ENCODE results near the gene ZNF774.
A peak's percentile ranks its signal among the peaks of the same experiment; 100 is the strongest.
"Not testable (repeated sequence)": the region's sequence is repeated elsewhere in the genome, so short reads cannot be mapped to it uniquely, and the experiment has no call there.

Gene ZNF774

DNA sequence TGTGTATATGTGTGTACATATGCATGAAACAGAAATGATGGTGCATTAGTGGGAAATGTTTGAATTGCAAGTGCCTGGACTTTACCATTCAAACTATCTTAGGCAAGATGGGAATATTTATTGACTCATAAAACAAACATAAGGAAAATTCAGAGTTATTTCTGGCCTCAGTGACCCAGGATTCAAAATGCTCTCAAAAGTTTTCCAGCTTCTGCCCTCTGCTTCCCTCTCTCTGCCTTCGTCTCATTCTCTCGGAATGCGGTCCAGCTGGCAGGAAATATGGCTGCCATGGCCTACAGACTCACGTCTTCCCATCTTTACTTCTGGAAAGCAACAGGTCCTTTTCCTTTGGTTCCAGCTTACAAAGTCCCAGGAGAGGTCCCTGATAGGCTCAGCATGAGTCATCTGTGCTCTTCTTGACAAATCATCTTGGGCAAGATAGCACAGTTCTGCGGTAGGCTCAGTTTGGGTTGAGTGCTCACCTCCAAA is 8.7 kb upstream of the ZNF774 start:
- no peak overlapping the region for H3K4me3 ChIP-seq
- no peak overlapping the region for H3K27ac ChIP-seq

DNA sequence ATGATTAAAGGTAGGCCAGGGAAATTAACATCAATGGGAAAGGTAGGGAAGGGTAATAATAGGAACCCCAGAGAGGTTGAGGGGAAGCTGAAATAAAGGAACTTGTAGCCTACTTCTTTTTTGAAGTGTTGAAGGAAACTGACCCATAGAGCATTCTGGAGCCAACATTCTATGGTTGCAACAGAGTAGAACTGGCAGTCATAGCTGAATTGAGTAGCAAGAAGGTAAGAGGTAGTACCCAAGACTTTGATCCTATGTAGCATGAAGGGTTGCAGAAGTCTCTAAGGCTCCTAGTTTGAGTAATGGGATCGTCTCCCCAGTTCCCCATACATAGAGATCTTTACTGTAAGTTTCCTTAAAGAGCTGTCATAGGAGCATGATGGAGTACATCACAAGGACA is 7.4 kb upstream of the ZNF774 start:
- Histone ChIP-seq H3K27ac (no peak overlapping the region), H3K4me3 (no peak overlapping the region)

DNA sequence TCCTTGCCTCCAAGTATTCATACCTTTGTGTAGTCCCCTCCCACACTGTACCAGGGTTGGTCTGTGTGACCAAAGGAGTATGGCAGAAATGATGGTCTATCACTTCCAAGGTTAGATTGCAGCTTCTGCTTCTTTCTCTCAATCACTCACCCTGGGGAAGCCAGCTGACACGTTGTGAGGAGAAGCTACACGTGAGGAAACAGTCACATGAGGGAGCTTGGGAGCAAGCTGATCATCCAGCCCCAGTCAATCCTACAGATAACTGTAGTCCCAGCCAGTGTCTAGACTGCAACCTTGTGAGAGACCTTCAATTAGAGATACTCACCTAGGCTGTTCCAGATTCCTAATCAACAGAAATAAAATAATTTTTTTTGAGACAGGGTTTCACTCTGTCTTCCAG is 6.2 kb upstream of the ZNF774 start:
- Histone ChIP-seq H3K27ac (no peak overlapping the region), H3K4me3 (no peak overlapping the region)

DNA sequence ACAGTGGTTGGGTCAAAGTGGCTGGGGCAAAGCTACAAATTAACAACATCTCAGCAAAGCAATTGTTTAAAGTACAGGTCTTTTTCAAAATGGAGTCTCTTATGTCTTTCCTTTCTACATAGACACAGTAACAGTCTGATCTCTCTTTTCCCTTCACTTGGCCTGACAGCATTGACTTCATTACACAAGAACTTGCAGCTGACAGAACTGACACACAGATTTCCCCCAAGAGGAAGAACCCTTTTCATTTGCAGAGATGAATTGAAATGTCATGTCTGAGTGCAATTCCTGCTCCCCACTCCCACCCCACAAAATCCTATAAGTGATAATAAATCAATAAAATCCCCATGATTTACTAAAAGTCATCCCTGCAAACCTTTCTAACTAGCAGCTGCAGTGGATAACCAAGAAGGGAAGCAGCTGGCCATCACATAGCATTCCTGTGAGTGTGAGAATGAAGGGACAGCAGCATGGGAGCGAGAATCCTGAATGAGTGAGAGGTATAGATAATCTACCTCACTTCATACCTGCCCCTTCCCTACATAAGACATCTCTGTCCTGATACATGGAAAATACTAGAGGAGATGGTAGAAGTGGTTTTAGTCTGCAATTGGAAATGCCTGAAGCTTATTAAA is 4.5 kb upstream of the ZNF774 start:
- not testable (repeated sequence) for H3K27ac ChIP-seq, H3K4me3 ChIP-seq

DNA sequence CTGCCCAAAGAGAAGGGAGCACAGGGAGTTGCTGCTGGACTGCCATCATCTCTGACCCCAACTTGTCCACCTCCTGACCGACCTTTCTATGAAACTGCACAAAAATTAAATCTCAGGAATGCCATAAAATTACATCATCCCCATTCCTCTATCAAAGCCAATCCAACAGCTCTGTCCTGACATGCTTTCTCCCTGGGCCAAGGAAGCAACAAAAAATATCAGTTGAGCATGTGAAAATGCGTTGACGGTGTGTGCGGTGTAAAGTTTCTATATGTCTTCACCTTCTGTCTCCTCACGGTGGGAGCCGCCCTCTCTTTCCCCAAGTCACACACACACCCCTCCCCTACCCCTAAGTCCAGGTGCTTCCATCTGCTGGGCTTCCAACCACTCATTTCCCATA is 3.6 kb upstream of the ZNF774 start:
- Histone ChIP-seq H3K4me3 (no peak overlapping the region), H3K27ac (peak overlapping the region in 1 of 21 experiments; percentile 2)

DNA sequence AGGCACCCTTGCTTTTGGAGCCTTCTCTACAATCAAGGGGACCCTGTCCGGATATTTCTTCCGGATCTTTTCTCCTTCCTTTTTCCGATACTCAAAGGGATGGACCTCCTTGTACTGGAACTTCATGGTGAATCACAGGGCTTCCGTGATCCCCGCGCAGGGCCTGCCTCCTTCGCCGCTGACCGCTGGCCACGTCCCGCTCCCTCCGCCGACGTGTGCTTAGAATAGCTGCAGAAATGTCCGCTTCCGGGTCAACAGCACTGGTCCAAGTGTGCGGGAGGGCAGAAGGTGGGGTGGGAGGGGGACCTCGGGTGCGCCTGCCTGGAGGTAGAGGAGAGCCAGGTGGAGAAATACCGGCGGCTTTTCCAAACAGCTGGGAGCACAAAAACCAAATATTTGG is 3.0 kb upstream of the ZNF774 start:
- Histone ChIP-seq H3K4me3 (no peak overlapping the region), H3K27ac (peak overlapping the region in 1 of 21 experiments; percentile 2)

DNA sequence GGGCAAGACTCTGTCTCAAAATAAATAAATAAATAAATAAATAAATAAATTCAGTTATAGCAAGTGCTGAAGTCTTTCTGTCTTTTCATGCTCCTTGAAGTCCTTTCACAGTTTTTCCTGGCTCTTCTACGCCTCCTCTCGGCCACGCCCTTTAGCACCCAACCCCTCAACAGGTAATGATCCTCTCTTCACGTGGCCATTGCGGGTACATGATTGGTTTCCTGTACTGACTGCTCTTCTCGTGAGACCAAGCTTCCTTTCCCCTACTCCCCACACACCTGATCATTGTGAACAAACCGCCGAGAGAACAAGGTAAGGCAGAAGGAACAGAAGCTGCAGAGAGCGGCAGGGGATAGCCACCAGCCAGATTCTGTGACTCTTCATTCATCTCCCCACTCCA is 2.3 kb upstream of the ZNF774 start:
- H3K4me3 ChIP-seq, result no peak overlapping the region
- H3K27ac ChIP-seq, result no peak overlapping the region

DNA sequence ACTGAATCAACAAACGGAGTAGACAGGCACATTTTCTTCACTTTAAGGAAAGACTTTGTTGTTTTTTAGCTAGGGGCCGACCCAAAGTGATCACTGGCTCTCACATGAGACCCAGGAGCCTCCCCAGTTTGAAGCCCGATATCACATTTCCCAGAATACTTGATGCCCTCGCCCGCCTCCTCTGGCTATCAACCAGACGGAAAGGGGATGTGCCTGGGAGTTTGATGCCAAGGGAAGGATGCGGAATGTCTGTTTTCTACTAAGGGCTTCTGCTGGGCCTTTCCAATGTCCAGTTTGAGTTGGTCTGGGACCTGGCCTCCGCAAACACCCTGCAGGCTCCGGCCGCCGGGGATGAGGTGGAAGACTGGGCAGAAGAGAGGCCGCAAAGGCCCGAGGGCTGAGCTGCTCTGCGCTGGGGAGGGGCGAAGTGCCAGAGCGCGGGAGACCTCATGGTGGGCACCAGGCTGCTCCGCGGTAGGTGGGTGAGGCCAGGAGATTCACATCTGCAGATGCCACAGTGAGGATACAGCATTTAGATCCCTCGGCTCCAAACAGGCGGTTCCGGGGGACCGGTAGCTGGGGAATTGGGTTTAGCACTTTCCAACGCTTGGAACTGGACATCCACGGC is 491 bp upstream of the ZNF774 start:
- Histone ChIP-seq H3K27ac (peak overlapping the region in 9 of 21 experiments; percentile 13 to 83 (median 72)), H3K4me3 (peak overlapping the region; percentile 56 to 83 (median 70))

DNA sequence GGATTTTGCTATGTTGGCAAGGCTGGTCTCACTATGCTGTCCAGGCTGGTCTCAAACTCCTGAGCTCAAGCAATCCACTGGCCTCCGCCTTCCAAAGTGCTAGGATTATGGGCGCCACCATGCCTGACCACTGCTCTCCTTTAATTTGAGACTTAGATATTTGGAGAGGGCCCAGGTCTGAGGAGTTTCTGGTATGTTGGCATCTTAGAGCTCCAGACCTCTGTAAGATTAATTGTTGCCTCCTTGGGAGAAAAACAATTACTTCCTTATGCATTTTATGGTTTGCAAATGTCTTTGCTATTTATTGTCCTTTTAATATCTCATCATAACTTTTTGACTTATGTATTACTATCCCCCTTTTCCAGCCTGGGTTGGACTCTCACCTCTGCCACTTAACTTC is 2.9 kb downstream of the ZNF774 start:
- Histone ChIP-seq H3K27ac (no peak overlapping the region), H3K4me3 (no peak overlapping the region)

DNA sequence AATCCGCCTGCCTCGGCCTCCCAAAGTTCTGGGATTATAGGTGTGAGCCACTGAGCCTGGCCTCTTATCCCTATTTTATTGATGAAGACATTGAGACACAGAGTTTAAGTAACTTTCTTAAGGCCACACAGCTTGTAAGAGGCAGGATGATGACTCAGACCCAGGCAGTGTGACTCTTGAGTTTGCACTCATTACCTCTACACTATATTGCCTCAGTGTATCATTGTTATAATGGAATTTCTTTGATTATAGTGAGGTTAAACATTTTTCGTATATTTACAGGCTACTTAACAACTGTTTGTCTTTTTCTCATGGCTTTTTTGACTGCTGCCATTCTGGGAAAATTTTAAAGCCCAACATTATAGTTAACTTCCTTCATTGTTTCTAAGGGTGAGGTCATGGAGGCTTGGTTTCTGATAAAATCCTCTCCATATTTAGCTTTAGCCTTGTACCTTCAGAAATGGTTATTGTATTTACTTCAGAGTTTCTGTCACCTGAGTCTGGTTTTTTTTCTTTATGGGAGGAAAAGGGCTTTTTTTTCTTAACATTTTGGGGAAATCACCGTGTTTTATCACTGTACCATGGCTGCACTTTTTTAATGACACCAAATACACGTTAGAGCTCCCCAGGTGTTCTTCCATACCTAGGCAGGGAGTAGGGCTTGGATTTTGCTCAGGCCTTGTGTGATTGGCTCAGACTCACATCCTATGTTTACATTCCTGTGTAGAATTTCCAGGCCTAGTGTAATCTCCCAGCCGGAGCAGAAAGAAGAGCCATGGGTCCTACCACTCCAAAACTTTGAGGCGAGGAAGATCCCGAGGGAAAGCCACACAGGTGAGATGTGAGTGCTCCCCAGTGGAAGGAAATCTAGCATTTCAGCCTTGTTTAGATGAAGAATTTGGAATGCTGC is 6.3 kb downstream of the ZNF774 start:
- H3K4me3 ChIP-seq, result no peak overlapping the region
- no peak overlapping the region for H3K27ac ChIP-seq

DNA sequence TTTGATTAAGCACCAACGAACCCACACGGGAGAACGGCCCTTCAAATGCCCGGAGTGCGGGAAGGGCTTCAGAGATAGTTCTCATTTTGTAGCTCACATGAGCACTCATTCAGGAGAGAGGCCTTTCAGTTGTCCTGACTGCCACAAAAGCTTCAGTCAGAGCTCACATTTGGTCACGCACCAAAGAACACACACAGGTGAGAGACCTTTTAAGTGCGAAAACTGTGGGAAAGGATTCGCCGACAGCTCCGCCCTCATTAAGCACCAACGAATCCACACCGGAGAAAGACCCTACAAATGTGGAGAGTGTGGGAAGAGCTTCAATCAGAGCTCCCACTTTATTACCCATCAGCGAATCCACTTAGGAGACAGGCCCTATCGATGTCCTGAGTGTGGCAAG is 8.7 kb downstream of the ZNF774 start:
- H3K27ac ChIP-seq, result peak overlapping the region in 1 of 21 experiments; percentile 87
- H3K4me3 ChIP-seq, result no peak overlapping the region

DNA sequence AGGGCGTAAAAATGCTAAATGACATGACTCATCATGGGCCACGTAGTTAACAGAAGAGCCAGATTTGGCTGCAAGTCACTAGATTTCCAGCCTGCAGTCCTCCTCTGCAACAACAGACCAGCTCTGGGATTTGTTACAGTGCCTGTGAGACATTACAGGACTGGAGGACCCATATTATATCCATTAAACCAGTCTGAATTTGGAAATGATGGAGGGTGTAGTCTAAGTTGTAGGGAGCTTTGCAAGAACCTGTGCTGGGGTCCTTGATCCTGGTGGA is 10.8 kb downstream of the ZNF774 start:
- H3K4me3 ChIP-seq, result no peak overlapping the region

DNA sequence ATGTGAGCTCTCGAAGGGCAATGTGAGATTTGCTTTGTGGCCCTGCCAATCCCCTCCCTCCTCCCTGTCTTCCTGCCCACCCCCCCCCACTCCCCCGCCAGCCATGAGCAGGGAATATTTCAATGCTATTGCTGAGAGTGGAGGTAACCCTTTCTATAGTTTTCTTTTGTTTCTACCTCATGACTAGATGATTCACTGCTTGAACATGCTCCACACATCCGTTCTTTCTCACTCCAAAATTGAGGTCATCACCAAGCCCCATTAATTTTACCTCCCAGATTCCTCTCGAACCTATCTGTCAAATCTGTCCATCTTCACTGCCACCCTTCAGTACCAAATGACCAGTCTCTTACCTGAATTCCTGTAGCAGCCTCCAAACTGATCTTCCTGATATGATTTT is 12.2 kb downstream of the ZNF774 start:
- Histone ChIP-seq H3K27ac (peak overlapping the region in 9 of 21 experiments; percentile 11 to 87 (median 51)), H3K4me3 (no peak overlapping the region)

More for the DNA sequence above, 10.8 kb downstream of the ZNF774 start:
- peak overlapping the region in 11 of 21 experiments; percentile 50 to 87 (median 80) for H3K27ac ChIP-seq

DNA sequence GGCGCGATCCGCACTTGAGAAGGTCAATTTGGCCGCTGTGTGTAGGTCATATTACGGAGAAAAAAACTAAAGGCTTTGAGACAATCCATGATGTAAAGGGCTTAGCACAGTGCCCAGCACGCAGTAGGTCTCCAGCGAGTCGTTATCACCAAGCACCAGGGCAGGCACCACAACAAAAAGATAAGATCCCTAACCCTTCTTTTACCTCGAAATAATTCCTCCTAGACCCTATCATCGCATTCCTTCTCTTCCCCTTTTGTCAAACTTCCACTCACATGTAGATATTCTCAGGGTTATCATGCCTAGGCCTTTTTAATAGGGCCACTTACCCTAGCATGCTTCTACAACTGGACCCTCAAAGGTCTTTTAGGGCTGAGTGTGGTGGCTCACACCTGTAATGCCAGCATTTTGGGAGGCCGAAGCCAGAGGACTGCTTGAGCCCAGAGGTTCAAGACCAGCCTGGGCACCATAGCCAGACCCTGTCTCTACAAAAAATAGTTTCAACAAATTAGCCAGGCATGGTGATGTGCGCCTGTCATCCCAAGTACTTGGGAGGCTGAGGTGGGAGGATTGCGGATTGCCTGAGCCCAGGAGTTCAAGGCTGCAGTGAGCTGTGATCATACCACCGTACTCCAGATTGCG is 13.5 kb downstream of the ZNF774 start:
- peak overlapping the region in 1 of 21 experiments; percentile 10 for H3K27ac ChIP-seq
- H3K4me3 ChIP-seq, result no peak overlapping the region

DNA sequence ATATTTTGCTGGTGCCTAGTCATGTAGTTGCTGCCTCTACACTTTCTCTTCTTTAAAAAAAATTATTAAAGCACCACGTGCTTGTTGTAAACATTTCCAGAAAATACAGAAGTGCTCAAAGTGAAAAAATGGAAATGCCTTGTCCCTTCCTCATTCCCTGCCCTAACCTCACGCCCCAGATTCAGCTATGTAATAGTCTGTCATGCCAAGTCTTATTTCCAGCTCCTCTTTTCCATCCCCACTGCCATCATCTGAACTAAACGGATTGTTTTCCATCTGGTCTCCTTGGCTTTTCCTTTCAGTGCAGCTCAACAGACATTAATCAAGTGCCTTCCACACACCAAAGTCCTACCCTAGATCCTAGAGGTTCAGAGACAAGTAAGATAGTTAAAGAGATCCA is 15.5 kb downstream of the ZNF774 start:
- Histone ChIP-seq H3K27ac (peak overlapping the region in 15 of 21 experiments; percentile 0 to 65 (median 32)), H3K4me3 (no peak overlapping the region)

DNA sequence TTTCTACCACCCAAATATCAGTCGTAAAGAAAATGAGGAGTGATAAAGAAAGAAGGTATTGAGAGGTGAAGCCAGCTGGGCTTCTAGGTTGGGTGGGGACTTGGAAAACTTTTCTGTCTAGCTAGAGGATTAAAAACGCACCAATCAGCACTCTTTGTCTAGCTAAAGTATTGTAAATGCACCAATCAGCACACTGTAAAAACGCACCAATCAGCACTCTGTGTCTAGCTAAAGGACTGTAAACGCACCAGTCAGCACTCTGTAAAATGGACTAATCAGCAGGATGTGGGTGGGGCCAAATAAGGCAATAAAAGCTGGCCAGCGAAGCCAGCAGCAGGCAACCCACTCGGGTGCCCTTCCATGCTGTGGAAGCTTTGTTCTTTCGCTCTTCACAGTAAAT is 23.0 kb downstream of the ZNF774 start:
- Histone ChIP-seq H3K27ac (no peak overlapping the region), H3K4me3 (no peak overlapping the region)

DNA sequence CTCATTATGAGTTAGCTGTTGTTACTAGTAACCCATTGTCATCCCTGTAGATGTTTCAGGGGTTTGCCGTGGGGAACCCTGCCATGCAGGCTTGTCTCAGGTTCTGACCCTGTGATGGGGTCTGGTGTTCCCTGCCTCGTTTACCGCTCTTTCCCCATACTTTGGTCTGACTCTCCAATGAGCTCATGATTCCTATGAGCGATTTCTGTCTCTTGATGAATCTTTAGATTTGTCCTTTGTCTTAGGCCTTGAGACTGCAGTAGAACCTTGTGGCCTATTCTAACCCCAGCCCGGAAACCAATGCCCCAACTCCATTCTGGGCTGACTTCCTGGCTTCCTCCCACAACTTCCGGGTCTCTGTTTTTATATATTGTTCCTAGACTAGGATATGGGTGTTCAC is 24.7 kb downstream of the ZNF774 start:
- no peak overlapping the region for H3K4me3 ChIP-seq
- H3K27ac ChIP-seq, result peak overlapping the region in 11 of 21 experiments; percentile 3 to 72 (median 54)

DNA sequence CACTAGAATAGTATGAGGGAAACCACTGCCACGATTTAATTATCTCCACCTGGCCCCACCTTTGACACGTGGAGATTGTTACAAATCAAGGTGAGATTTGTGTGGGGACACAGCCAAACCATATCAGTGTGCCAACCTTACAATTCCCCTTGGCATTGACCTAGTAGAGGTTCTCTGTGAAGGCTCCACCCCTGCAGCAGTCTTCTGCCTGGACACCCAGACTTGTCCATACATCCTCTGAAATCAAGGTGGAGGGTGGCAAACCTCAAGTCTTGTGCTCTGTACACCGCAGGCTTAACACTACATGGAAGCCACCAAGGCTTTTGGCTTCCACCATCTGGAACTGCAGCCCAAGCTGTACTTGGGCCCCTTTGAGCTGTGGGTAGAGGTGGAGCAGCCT is 27.2 kb downstream of the ZNF774 start:
- Histone ChIP-seq H3K4me3 (no peak overlapping the region), H3K27ac (no peak overlapping the region)

DNA sequence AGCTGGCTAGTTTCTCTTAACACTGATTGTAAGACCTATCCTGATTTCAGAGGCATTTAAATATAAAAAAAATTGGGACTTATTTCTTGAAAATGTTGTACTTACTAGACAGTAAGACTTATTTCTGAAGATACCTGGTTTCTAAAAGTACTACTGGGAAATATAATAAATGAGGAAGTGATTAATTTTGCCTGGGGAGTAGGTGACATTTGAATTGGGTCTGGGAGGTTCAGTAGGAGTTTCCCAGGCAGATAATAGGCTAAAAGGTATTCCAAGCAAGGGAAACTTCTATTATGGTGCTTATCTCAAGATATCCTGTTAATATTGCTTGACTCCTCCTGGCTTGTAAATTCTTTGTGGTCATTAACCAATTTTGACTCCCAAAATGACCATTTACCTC is 29.4 kb downstream of the ZNF774 start:
- H3K4me3 ChIP-seq, result no peak overlapping the region
- H3K27ac ChIP-seq, result no peak overlapping the region

DNA sequence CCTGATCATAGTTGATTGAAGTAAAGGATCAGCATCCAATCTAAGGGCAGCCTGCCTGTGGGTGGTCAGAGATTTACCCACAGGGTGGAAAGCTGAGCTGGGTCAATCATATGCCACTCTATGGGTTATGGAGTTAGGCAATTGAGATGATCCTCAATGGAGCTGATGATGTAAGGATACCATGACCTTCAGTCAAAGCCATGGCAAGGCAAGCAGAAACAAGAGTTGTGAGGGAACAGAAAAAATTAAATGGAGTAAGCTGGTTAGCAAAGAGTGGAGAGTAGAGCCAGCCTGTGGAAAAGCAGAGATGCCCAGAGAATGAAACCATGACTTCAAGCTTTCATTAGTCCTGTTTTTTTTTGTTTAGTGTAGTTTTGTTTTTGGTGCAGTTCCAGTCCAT is 30.2 kb downstream of the ZNF774 start:
- H3K27ac ChIP-seq, result no peak overlapping the region
- no peak overlapping the region for H3K4me3 ChIP-seq
